Measurements from ENCODE around the gene TBCK.

DNA sequence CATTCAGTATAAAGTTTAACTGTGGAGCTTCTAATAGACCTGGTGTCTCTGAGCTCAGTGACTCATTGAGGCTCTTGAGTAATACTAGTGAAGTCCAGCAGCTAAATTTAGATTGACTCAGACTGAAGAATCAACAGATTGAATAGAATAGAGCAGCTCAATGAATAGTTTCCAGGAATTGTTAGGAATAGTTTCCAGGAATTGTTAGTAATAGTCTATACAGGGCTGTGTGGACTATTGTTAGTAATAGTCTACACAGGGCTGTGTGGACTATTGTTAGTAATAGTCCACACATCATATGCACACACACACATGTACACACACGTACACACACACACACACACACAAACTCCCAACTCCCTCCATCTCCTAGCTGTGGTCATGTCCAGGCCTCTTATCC, 49.6 kb upstream of the TBCK start:
- TF ChIP-seq, protein P1, sequence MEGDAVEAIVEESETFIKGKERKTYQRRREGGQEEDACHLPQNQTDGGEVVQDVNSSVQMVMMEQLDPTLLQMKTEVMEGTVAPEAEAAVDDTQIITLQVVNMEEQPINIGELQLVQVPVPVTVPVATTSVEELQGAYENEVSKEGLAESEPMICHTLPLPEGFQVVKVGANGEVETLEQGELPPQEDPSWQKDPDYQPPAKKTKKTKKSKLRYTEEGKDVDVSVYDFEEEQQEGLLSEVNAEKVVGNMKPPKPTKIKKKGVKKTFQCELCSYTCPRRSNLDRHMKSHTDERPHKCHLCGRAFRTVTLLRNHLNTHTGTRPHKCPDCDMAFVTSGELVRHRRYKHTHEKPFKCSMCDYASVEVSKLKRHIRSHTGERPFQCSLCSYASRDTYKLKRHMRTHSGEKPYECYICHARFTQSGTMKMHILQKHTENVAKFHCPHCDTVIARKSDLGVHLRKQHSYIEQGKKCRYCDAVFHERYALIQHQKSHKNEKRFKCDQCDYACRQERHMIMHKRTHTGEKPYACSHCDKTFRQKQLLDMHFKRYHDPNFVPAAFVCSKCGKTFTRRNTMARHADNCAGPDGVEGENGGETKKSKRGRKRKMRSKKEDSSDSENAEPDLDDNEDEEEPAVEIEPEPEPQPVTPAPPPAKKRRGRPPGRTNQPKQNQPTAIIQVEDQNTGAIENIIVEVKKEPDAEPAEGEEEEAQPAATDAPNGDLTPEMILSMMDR (IDR thresholded peaks at IDR 0.05): no peak
- TF ChIP-seq POLR2A (IDR thresholded peaks at IDR 0.05): no peak
